GM12801 (cell line): ENCODE data around the gene SGSM2.

Source experiments
- CTCF ChIP-seq: IDR thresholded peaks from one replicate; pipeline ENCODE4 v1.5.1; 2011; ENCODE audit warnings: control low read depth; ENCODE audit not compliant: insufficient read length; ENCODE audit errors: extremely low read depth

Gene SGSM2

GRCh38 chr17:2390199-2390836 lies 53.0 kb downstream of the SGSM2 start:
- TF ChIP-seq CTCF = no peak

DNA sequence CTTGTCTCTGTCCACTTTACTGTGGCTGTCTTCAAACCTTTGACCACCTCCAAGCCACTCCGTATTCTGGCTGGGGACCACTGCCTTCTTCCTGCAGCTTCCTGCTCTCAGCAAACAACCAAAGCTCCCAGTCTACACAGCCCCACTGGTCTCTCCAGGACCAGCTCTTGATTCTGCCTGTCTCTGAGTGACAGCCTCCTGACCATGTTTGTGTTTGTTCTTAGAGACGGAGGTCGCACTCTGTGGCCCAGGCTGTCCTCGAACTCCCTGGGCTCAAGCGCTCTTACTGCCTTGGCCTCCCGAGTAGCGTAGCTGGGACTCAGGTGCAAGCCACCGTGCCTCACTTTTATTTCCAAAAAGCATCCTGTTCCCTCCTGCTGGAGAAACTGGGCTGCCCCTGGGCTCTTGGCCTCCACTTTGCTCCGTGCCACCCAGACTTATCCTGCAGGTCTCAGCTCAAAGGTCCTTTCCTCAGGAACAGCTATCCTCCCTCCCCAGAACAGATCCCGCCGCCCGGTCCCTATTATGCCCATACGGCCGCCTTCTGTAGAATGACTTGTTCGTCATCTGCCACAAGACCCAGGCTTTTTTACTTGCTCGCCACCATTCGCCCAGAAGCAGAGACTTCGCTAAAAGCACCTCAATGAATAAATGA lies 54.4 kb downstream of the SGSM2 start:
- TF ChIP-seq CTCF = no peak

DNA sequence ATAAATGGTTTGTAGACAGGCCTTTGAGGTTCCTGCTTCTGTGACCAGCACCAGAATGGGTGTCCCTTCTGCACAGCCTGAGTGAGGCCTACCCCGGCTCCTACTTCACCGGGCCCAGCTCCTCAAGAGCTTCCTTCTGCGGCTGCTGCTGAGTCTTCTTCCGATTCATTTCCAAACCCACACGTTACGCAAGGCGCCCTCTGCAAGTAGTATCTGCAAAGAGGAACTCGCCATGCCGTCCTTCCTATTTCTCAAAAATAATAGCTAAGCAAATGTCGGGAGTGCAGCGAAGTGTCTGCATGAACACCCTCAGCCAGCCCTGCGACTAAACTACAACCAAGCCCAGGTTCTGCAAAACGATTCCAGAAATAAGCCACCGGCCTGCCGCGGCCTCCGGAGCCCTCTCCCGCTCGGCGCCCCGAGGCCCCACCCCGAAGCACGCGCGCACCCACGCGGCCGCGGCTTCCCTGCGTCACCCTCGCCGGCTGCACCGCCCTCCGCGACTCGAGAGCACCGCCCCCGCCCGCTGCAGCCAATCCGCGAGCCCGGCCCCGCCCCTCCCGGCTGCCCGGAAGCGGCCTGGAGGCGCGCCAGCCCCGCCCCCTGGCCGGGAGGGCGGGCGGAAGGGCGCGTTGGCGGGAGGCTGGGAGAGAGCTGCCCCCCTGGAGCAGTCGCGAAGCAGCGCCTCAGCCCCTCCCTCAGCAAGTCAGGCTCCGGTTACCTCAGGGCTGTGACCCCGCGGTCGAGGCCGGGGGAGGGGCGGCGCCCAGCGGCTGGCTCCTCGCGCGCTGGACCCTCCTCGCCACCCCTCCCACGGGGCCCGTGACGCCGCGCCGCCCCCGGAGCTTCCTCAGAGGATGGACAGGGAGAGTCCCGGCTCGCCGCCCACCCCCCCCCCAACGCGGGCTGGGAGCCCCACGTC lies 55.2 kb downstream of the SGSM2 start:
- no peak for TF ChIP-seq CTCF

DNA sequence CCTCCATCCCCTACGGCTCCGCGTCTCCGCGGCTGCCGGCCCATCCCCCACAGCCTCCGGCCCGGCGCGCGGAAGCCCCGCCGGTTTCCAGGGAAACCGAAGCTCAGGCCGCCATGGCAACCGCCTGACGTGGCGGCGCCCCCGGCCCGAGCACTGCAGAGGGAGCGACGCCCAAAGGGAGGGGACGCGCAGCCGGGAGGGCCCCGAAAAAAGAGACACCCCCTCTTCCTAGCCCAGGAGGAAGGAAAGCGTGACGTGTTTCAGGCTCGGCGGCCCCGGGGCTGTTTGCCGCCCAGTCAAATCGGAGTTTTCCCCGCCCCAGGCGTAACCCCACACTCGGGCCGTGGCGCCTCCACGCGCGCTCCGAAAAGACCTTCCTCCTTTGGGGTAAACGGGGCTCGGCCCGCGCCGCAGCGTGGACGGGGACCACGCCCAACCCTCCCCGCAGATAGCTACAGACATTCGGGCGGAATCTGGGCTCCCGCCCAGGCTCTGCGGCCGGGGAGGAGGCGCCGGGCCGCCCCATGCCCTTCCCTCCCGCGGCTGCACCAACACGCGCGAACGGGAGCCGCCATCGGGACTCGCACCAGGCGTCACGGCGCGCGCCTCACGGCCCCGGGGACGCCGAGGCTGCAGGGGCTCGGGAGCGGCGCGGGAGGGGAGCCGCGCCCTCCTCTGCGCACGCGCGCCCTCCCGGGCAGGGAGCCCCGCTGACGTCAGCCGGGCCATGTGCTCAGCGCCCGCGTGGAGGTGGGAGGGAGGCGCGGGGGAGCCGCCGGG lies 56.1 kb downstream of the SGSM2 start:
- TF ChIP-seq CTCF = no peak

DNA sequence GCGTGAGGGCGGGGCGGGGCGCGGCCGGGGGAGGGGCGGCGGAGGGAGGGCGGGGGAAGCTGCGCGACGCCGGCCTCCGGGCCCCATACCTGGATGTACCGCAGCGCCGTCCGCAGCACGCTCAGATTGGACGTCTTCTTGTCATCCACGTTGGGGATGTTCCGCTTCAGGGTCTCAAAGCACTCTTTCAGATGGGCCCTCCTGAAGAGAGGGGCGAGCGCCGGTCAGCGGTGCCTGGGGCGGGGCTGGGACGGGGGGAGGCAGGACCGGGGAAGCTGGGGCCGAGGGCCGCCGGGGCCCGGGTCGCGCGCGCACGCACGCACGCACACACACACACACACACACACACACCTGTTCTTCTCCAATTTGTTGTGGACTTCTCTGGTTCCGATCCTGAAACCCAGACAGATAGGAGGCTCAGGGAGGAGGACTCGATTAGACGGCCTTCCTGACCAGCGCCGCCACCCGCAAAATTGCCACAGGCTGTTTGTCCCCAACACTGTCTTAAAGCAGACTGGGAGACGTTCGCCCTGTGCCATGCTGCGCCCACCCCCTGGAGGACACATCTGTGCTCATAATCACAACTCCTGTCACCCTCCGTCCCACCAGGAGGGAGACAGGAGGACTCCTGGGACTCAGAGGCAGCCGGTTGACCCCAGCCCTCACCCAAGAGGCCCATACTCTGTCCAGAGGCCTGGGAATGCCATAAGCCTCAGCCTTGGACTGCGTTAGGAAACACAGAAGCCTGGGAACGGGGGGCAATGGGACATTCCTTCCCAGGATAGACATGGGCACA lies 56.9 kb downstream of the SGSM2 start:
- TF ChIP-seq CTCF = no peak

GRCh38 chr17:2394775-2395201 lies 57.5 kb downstream of the SGSM2 start:
- no peak for TF ChIP-seq CTCF
